ENCODE data around the gene ARMC2. TPM values are rescaled to one million over a fixed set of nuclear protein-coding genes. Genes with fewer than 3 reads are reported as not detected.

Gene ARMC2
- total and polyA plus RNA-seq, 8 donors = 7.8 to 30.0 (median 24.9) TPM

- intact Hi-C loops (cut with DNase I) = no loop called here
- no peak for DNase-seq
- Histone ChIP-seq H3K4me1 (peaks cover 0 to 9% of the 10 kb centered on the region in 2 donors), H3K27ac (peak overlapping the region in 1 of 2 donors; percentile 15), H3K4me3 (no peak overlapping the region), H3K36me3 (no peaks in the 10 kb centered on the region), H3K9me3 (no peaks in the 10 kb centered on the region), H3K27me3 (no peaks in the 10 kb centered on the region)
- TF ChIP-seq CTCF (IDR thresholded peaks at IDR 0.05) = no peak
- peak; percentile 43 for ATAC-seq
Observed at GRCh38 chr6:108959972-108960582, 111.9 kb downstream of the ARMC2 start.

GRCh38 chr6:108960601-108961000 is 112.4 kb downstream of the ARMC2 start:
- DNase-seq (no peak), ATAC-seq (peak; percentile 15)
- TF ChIP-seq CTCF (IDR thresholded peaks at IDR 0.05) = no peak
- no peaks in the 10 kb centered on the region for H3K27me3 ChIP-seq
- no peaks in the 10 kb centered on the region for H3K9me3 ChIP-seq
- intact Hi-C loops (cut with DNase I) = no loop called here
- H3K36me3 ChIP-seq = no peaks in the 10 kb centered on the region
- peak overlapping the region in 1 of 2 donors; percentile 15 for H3K27ac ChIP-seq
- H3K4me3 ChIP-seq = no peak overlapping the region
- H3K4me1 ChIP-seq = peaks cover 0 to 9% of the 10 kb centered on the region in 2 donors

GRCh38 chr6:108961077-108961476 is 112.9 kb downstream of the ARMC2 start:
- Histone ChIP-seq H3K36me3 (no peaks in the 10 kb centered on the region), H3K4me1 (peaks cover 0 to 9% of the 10 kb centered on the region in 2 donors), H3K9me3 (no peaks in the 10 kb centered on the region), H3K4me3 (no peak overlapping the region), H3K27me3 (no peaks in the 10 kb centered on the region), H3K27ac (peak overlapping the region in 1 of 2 donors; percentile 15)
- intact Hi-C loops (cut with DNase I) = no loop called here
- ATAC-seq = no peak
- TF ChIP-seq CTCF (IDR thresholded peaks at IDR 0.05) = no peak
- DNase-seq = no peak

GRCh38 chr6:108961985-108962384 is 113.8 kb downstream of the ARMC2 start:
- no peaks in the 10 kb centered on the region for H3K27me3 ChIP-seq
- peaks cover 8 to 17% of the 10 kb centered on the region in 2 donors for H3K4me1 ChIP-seq
- H3K27ac ChIP-seq = peak overlapping the region in 1 of 2 donors; percentile 8
- no peak for ATAC-seq
- no peak overlapping the region for H3K4me3 ChIP-seq
- no peak for DNase-seq
- no peaks in the 10 kb centered on the region for H3K9me3 ChIP-seq
- no peaks in the 10 kb centered on the region for H3K36me3 ChIP-seq
- TF ChIP-seq CTCF (IDR thresholded peaks at IDR 0.05) = no peak
- intact Hi-C loops (cut with DNase I) = no loop called here

- TF ChIP-seq CTCF (IDR thresholded peaks at IDR 0.05) = no peak
- intact Hi-C loops (cut with DNase I) = no loop called here
- H3K27me3 ChIP-seq = no peaks in the 10 kb centered on the region
Observed at GRCh38 chr6:108966251-108966650, 118.0 kb downstream of the ARMC2 start.

More at GRCh38 chr6:108966251-108966650, 118.0 kb downstream of the ARMC2 start:
- no peak for DNase-seq
- ATAC-seq = no peak
- Histone ChIP-seq H3K9me3 (no peaks in the 10 kb centered on the region), H3K27ac (peak overlapping the region in 1 of 2 donors; percentile 75), H3K36me3 (no peaks in the 10 kb centered on the region), H3K4me3 (no peak overlapping the region), H3K4me1 (peaks cover 14 to 38% of the 10 kb centered on the region in 2 donors)
